DND-41 (cell line): ENCODE results near the gene VPS36.

Experiments used
- ATAC-seq: fragments of 200-7000 bp; cut with Tn5 transposase; 3 replicates; pipeline ENCODE4 v1.9.1; 2021; ENCODE audit warnings: low read depth; ENCODE audit not compliant: insufficient read depth
- DNase-seq: peaks from one replicate; pipeline ENCODE4 v3.0.0-alpha.2; 2020
- H2AFZ ChIP-seq: 2 replicates; pipeline ENCODE4 v1.6.0; 2012; ENCODE audit warnings: low read depth, low read length
- H3K27ac ChIP-seq: 2 replicates; pipeline ENCODE4 v1.5.1; 2012; ENCODE audit warnings: low read length, inconsistent platforms
- H3K27me3 ChIP-seq: fragments of 200-600 bp; sonication (generic); 2 replicates; pipeline ENCODE4 v1.6.0; 2012; ENCODE audit warnings: low read length, mild to moderate bottlenecking, inconsistent platforms; ENCODE audit not compliant: insufficient read depth, poor library complexity
- H3K36me3 ChIP-seq: 2 replicates; pipeline ENCODE4 v1.5.1; 2012; ENCODE audit warnings: low read length, inconsistent platforms; ENCODE audit not compliant: insufficient read depth
- H3K4me1 ChIP-seq: 2 replicates; pipeline ENCODE4 v1.5.1; 2012; ENCODE audit warnings: mild to moderate bottlenecking, low read length; ENCODE audit not compliant: insufficient read depth
- H3K4me2 ChIP-seq: 2 replicates; pipeline ENCODE4 v1.6.0; 2012; ENCODE audit warnings: mild to moderate bottlenecking, moderate library complexity, low read length, inconsistent platforms; ENCODE audit not compliant: insufficient read depth
- H3K4me3 ChIP-seq, 2 experiments: fragments of 200-600 bp in 1 of 2; shearing (Covaris generic) in 1 of 2; 2 replicates each; pipeline ENCODE4 v1.5.1; 2012 to 2016; ENCODE audit warnings: inconsistent platforms in 2 of 2, low read length in 2 of 2, mild to moderate bottlenecking in 2 of 2, low read depth in 1 of 2, moderate library complexity in 1 of 2
- H3K79me2 ChIP-seq: 2 replicates; pipeline ENCODE4 v1.6.0; 2012; ENCODE audit warnings: low read length, inconsistent platforms; ENCODE audit not compliant: insufficient read depth
- H3K9ac ChIP-seq: 2 replicates; pipeline ENCODE4 v1.6.0; 2012; ENCODE audit warnings: low read depth, mild to moderate bottlenecking, inconsistent platforms, low read length, moderate library complexity
- H3K9me3 ChIP-seq: 2 replicates; pipeline ENCODE4 v1.5.1; 2012; ENCODE audit warnings: low read length, moderate library complexity, mild to moderate bottlenecking, inconsistent platforms; ENCODE audit not compliant: insufficient read depth, severe bottlenecking
- H4K20me1 ChIP-seq: 2 replicates; pipeline ENCODE4 v1.6.0; 2012; ENCODE audit warnings: low read length; ENCODE audit not compliant: insufficient read depth
- CTCF ChIP-seq: IDR thresholded peaks from 2 replicates; pipeline ENCODE4 v1.5.1; 2012; ENCODE audit warnings: borderline replicate concordance, low read length, moderate library complexity, mild to moderate bottlenecking; ENCODE audit not compliant: poor library complexity, severe bottlenecking; ENCODE audit errors: extremely low read depth
- EZH2 ChIP-seq: IDR thresholded peaks from 3 replicates; pipeline ENCODE4 v1.6.1; 2012; ENCODE audit warnings: borderline replicate concordance, low read depth, mild to moderate bottlenecking, moderate library complexity, low read length, inconsistent platforms; ENCODE audit not compliant: severe bottlenecking

The VPS36 gene

GRCh38 chr13:52449331-52450011, 963 bp downstream of the VPS36 start:
- peak overlapping the region; percentile 88 for H2AFZ ChIP-seq
- peak overlapping the region; percentile 76 for H3K4me2 ChIP-seq
- H3K9ac ChIP-seq, result peak overlapping the region; percentile 96
- H3K36me3 ChIP-seq, result peaks cover 32% of the 10 kb centered on the region
- H3K4me3 ChIP-seq, result peak overlapping the region; percentile 91 to 97
- peak overlapping the region; percentile 93 for H3K27ac ChIP-seq
- no peaks in the 10 kb centered on the region for H3K9me3 ChIP-seq
- peaks cover 44% of the 10 kb centered on the region for H3K4me1 ChIP-seq
- ATAC-seq, result peak; percentile 17; the same call in 2 of the 3 replicates
- H3K79me2 ChIP-seq, result peaks cover 57% of the 10 kb centered on the region
- DNase-seq, result no peak
- no peak for TF ChIP-seq CTCF
- no peak for TF ChIP-seq EZH2
- H4K20me1 ChIP-seq, result peaks cover 18% of the 10 kb centered on the region; the same call in 1 of the 2 replicates
- no peaks in the 10 kb centered on the region for H3K27me3 ChIP-seq

- TF ChIP-seq CTCF (no peak), EZH2 (no peak)
- peak overlapping the region; percentile 96; the same call in 1 of the 2 replicates for H3K9ac ChIP-seq
- no peaks in the 10 kb centered on the region for H3K9me3 ChIP-seq
- no peak for ATAC-seq
- H3K27ac ChIP-seq, result no peak overlapping the region
- H2AFZ ChIP-seq, result no peak overlapping the region
- H3K4me2 ChIP-seq, result peak overlapping the region; percentile 76
- DNase-seq, result no peak
- H3K4me3 ChIP-seq, result peak overlapping the region in 1 of 2 experiments; percentile 97; a peak in 2 of 4 replicates
- peaks cover 38% of the 10 kb centered on the region for H3K36me3 ChIP-seq
- peaks cover 29% of the 10 kb centered on the region for H3K4me1 ChIP-seq
- no peaks in the 10 kb centered on the region for H3K27me3 ChIP-seq
- peaks cover 21% of the 10 kb centered on the region; the same call in 1 of the 2 replicates for H4K20me1 ChIP-seq
- H3K79me2 ChIP-seq, result peaks cover 65% of the 10 kb centered on the region
Measured at GRCh38 chr13:52447815-52448552, 2.5 kb downstream of the VPS36 start.

- TF ChIP-seq EZH2, result no peak
- TF ChIP-seq CTCF, result no peak
- DNase-seq (no peak), ATAC-seq (no peak)
- Histone ChIP-seq H3K27me3 (no peaks in the 10 kb centered on the region), H3K9ac (no peak overlapping the region), H4K20me1 (peaks cover 26% of the 10 kb centered on the region; the same call in 1 of the 2 replicates), H3K4me3 (no peak overlapping the region), H3K79me2 (peaks cover 71% of the 10 kb centered on the region), H3K36me3 (peaks cover 44% of the 10 kb centered on the region), H3K4me1 (peaks cover 29% of the 10 kb centered on the region), H3K9me3 (no peaks in the 10 kb centered on the region), H3K4me2 (peak overlapping the region; percentile 76; the same call in 1 of the 2 replicates), H3K27ac (no peak overlapping the region), H2AFZ (no peak overlapping the region)
Measured at GRCh38 chr13:52447354-52447753, 3.1 kb downstream of the VPS36 start.
